ENCODE data around the gene ZNF407.

The ZNF407 gene

GRCh38 chr18:75033516-75033915, 435.8 kb downstream of the ZNF407 start:
- no peak for DNase-seq

- no peak for DNase-seq
Observed at GRCh38 chr18:75034937-75035336, 437.3 kb downstream of the ZNF407 start.

GRCh38 chr18:75035928-75036327, 438.3 kb downstream of the ZNF407 start:
- no peak for DNase-seq

GRCh38 chr18:75036917-75037688, 439.4 kb downstream of the ZNF407 start:
- DNase-seq = peak; percentile 55

GRCh38 chr18:75037689-75037955, 440.0 kb downstream of the ZNF407 start:
- peak; percentile 22 for DNase-seq

- peak; percentile 10 for DNase-seq
Observed at GRCh38 chr18:75041586-75041985, 443.9 kb downstream of the ZNF407 start.

- DNase-seq = no peak
Observed at GRCh38 chr18:75043478-75043877, 445.8 kb downstream of the ZNF407 start.

GRCh38 chr18:75044296-75044695, 446.6 kb downstream of the ZNF407 start:
- DNase-seq = no peak

GRCh38 chr18:75044791-75045190, 447.1 kb downstream of the ZNF407 start:
- DNase-seq = no peak

- no peak for DNase-seq
Observed at GRCh38 chr18:75045272-75045671, 447.6 kb downstream of the ZNF407 start.

GRCh38 chr18:75047240-75047961, 449.7 kb downstream of the ZNF407 start:
- DNase-seq = peak; percentile 12

- DNase-seq = no peak
Observed at GRCh38 chr18:75048776-75049454, 451.2 kb downstream of the ZNF407 start.

GRCh38 chr18:75049455-75049789, 451.8 kb downstream of the ZNF407 start:
- DNase-seq = no peak

GRCh38 chr18:75051757-75052156, 454.1 kb downstream of the ZNF407 start:
- no peak for DNase-seq

- no peak for DNase-seq
Observed at GRCh38 chr18:75052475-75052874, 454.8 kb downstream of the ZNF407 start.

- no peak for DNase-seq
Observed at GRCh38 chr18:75053028-75053629, 455.5 kb downstream of the ZNF407 start.

GRCh38 chr18:75054046-75054445, 456.4 kb downstream of the ZNF407 start:
- DNase-seq = peak; percentile 67

- DNase-seq = no peak
Observed at GRCh38 chr18:75054611-75055010, 456.9 kb downstream of the ZNF407 start.

- peak; percentile 30 for DNase-seq
Observed at GRCh38 chr18:75057169-75057960, 459.7 kb downstream of the ZNF407 start.

- DNase-seq = no peak
Observed at GRCh38 chr18:75060185-75060584, 462.5 kb downstream of the ZNF407 start.

- DNase-seq = no peak
Observed at GRCh38 chr18:75062297-75062886, 464.7 kb downstream of the ZNF407 start.

- DNase-seq = no peak
Observed at GRCh38 chr18:75063196-75063595, 465.5 kb downstream of the ZNF407 start.

Data from NCI-H526 treated with DMSO at 0.1 percent for 48 hours (cell line).